Measurements from ENCODE around the gene COMT.

Gene COMT

DNA sequence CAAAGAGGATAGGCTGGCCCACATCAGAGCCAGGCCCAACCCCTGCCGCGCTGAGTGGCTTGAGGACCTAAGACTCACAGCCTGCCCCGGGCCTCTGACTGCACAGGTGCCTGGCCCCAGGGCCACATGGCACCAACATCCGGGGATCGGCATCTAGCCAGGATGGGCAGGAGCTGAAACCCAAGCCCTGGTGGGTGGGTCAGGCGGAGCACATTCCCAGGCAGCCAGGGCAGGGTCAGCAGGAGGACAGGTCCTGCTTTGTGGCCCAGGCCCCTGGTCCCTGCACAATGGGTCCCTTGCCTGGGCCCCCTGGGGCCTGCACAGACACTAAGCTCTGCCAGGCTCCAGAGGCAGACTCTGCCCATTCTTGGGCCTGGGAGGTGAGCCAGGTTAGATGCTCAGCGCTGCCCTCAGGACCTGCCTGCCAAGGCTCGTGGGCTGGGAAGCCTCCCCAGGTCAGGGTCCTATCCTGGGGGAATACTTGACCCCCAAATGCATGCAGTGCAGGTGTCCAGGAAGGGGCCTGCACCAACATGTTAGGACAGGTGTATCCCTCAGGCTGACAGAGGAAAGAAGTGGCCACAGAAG lies 41.5 kb downstream of the COMT start:
- no peak for DNase-seq (ENCODE audit: low read depth in 2 of 2)

DNA sequence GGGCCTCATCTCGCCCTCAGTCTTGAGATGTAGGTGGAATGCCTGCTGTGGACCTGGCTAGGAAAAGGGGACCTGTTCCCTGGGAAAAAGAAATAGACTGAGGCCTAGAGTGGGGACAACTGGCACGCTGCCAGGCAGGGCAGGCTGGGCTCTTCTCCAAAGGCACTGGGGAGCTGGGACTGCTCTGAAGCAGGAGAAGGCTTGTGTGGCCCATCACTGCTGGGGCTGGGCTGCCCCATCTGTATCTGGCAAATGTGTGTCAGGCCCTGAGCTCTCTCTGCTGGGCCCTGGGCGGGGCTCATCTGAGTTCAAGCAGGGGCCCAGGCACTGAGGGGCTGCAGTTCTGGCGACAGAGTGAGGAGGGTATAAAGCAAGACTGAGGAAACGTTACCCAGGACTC lies 42.2 kb downstream of the COMT start:
- no peak for DNase-seq (ENCODE audit: low read depth in 2 of 2)

DNA sequence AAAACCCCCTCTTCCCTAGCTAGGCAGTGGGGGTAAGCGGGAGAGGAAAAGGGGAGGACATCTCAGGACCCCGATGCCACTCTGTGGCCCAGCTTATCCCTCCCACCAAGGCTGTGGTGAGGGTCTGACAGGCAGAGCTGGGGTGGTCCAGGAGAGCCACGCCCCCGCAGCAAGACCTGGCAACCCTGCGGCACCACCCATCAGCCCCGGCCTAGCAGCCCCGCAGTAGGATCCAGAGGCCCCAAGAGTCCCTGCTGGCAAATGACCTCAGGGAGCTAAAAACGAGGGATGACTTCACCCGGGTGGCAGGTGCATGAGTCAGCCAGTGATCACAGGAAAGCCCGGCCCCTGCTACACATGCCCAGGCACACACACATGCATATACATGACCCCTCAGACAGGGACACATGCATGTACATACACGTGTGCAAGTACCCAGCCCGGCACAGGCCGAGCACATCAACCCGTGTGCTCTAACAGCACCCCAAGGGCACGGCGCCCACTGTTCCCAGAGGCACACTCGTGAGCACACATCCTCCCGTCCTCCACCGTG lies 42.7 kb downstream of the COMT start:
- DNase-seq (ENCODE audit: low read depth in 2 of 2) = no peak

DNA sequence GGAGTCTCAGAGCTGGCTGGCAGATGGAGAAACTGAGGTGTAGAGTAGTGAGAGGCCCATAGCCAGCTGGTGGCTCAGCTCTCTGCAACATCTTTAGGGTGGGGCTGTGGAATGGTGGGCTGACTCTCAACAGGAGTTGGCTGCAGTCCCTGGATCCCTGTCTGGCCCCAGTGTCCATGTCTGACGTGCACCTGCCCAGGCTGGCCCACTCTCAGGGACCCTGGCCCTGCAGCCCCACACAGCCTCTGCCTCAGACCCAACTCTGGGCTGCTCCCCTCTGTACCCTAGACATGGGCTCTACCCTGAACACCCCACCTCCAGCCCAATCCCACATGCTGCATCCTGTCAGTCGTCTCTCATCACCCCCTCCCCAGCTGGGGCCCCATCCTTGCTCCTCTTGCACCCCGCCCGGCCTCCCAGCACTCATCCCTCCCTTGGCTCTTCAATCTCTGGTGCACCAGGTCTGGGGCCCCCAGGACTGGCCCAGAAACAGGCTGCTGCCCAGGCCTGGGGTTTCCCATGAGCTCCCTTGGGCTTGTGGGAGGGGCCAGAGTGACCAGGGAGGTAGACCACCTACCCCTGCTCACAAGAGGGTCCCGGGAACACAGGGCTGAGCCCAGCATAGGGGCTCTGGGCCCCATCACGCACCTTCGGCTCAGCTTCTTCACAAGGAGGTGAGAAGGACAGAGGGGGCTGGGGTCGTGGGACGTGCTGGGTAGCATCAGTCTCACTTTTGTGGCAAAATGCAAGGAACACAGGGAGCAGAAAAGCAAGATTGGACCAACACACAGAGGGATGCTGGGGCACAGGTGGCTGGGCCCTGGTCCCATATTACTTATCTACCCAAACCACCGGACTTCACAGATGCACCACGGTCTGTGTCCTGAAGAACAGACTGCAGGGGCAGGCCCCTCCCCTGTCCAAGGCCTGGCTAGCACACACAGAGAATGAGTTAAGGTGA lies 43.6 kb downstream of the COMT start:
- DNase-seq (ENCODE audit: low read depth in 2 of 2) = no peak

DNA sequence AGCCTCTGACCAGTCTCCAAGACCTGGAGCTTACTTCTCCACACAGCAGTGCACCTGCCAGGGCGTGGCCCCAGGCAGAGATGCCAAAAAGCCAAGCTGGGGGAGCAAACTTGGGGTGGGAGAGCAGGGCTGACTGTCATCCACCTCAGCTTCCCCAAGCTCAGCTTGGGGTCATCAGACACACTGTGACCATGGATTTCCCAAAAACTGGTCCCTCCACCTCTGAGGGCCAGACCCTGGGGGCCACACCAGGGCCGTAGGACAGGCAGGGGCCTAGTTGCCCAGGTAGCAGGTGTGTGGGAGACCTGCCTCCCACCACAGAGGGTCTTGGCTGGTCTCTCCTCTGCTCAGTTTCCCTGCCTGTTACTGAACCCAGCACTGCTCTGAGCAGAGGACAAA lies 44.4 kb downstream of the COMT start:
- DNase-seq (ENCODE audit: low read depth in 2 of 2) = no peak

DNA sequence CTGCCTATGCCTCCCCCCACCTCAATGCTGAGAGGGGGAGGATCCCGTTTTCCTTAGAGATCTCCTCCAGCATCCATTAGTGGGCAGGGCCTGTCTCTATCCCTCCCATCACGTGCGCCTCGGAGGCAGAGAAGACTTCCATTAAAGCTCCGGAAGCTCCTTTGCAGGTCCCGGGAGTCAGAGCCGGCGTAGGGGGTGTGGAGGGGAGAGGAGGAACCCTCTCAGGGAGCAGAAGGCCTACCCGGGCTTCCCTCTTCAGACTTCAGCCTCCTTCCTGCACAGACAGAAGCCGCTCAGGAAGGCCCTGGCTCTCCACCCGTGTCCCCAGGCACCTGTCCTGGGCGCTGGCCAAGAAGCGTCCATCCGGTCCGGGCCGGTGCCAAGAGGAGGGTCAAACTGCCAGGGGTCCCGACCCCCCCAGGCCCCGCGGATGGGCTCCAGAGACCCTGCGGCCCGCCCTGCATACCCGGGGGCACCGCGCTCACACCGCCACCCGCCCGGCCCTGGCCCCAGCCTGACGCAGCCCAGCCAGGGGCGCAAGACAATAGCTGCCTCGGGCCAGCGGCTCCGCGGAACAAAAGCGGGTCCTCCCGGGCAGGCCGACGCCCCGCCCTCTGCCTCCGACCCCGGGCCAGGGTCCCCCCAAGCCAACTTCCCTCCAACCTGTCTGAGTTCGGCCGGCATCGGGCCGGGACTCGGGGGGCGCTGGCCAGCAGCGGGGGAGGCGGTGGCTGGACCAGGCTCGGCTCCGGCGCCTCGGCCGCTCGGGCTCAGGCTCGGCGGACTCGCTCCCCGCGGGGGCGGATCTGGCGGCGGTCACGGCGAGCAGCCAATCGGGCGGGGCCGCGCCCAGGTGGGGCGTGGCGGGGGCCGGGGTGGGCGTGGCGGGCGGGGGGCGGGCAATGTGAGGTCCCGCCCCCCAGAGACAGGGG lies 45.1 kb downstream of the COMT start:
- peak in 1 of 2 donors; percentile 56 for DNase-seq (ENCODE audit: low read depth in 2 of 2)

DNA sequence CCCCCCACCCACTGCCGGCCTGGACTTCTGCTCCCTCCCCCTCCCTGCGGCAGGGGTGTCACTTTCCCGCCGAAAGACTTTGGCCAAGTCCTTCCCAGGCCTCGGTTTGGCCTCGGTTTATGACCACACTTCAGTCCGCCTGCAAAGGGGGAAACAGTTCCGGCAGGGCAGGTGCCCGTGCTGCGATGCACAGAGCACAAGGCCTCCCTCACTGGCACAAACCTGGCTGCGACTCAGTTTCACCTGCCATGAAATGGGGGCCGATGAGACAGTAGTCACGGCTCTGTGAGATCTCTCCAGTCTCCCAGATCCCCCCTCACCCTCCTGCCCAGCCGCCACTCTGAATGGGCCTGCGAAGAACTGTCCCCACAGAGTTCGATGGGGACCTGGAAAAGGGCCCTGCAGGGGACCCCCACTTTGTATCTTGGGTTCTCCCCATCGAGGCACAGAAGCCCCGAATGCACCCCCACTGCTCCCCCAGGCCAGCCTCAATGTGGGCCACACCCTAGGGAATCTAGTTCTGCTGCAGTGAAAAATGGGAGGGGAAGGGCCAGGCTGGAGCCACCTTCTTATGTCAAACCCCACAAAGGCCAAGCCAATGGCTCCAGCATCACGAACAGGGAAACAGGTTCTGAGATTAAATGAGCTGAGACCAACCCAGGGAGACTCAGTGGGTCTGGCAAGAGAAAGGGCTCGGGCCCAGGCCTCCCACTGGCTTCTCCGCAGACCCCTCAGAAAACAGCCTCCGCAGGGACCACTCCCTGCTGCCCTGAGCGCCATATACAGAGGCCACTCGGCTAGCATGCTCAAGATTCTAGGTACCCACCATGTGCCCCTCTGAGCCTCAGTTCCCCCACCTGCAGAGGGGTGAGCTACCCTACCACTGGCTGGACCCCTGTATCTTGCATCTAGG lies 46.1 kb downstream of the COMT start:
- DNase-seq (ENCODE audit: low read depth in 2 of 2) = no peak

DNA sequence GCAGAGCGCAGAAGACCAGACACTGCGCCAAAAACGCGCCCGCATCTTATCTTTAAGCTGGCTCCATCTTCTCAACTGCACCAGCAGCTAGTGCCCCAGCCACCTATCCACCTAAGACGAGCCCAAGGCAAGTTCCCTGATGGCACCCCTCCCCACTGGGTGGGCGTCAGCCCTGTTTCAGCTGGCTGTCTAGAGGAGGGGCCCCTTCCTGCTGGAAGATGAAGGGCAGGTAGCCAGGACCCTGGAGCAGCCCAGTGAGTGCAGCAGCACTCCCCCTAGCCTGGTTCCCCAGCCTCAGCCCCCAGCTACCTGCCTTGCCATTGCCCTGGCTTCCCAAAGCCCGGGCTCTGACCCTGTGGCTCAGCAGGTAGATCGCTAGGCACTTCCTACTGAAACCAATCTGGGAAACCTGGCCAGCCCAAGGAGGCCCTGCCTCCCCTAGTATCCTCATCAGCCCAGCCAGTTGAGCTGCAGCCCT lies 46.8 kb downstream of the COMT start:
- no peak for DNase-seq (ENCODE audit: low read depth in 2 of 2)

DNA sequence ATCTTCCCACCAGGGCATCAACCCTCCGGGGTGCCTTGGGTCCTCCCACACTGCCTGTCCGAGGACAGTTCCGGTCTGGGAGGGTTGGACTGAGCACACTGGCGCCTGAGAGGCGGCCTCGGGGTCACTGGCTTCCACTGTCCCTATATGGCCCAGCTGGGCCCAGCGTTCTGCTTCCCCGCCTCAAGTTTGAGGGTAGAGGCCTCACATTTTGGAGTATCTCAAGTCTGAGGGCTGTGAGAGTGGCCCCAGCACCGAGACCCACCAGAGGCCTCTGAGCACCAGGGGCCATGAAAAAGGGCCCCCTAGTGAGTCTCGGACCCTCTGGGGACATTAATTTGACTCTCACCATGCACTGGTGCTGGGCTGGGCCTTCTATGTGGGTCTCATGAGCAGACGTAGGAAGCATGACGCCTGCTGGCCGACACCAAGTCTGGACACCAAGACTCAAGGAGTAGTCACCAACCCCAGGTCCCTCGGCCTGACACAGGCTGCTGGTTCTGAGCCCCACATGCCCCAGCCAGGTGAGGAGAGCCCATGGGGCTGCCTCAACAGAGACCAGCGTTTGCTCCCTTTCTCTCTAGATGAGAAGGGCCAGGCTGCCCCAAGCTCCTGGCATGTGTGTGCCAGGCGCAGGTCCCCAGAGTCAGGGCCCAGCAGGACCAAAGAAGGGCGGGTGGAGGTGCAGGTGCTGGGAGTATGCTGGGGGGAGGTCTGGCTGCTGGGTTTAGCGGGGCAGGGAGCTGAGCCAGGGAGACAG lies 47.6 kb downstream of the COMT start:
- DNase-seq (ENCODE audit: low read depth in 2 of 2) = no peak

DNA sequence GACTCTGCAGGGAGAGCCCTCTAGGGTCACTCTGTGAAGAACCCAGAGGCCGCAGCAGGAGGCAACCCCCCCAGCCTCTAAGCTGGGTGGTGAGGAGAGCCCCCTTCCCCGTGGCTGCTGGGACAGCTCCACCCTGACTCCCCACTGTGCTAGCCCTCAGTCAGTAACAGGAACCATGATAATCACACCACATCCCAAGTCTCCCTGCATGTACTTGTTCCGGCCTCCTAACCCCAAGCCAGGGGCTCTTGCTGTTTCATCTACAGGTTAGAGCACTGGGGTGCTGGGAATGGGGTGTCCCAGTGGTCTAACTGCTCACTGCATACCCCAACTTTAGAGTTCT lies 48.1 kb downstream of the COMT start:
- DNase-seq (ENCODE audit: low read depth in 2 of 2) = no peak

DNA sequence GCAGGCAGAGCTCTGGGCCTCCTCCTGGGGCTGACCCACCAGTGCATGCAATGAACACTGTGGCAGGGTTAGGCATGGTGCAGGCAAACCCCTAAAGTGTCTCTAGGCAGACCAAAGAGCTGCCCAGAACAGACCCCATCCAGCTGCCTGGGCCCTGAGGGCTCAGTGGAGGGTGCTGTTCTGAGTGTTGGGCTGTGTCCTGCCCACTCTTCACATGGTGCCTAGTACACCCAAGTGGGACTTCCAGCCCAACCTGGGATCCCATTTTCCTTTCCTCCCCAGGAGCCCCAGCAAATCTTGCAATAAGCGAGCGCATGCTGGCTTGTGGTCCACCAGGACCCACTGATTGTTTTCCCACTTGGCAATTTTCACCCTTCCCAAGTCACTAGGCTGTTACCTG lies 48.6 kb downstream of the COMT start:
- no peak for DNase-seq (ENCODE audit: low read depth in 2 of 2)

DNA sequence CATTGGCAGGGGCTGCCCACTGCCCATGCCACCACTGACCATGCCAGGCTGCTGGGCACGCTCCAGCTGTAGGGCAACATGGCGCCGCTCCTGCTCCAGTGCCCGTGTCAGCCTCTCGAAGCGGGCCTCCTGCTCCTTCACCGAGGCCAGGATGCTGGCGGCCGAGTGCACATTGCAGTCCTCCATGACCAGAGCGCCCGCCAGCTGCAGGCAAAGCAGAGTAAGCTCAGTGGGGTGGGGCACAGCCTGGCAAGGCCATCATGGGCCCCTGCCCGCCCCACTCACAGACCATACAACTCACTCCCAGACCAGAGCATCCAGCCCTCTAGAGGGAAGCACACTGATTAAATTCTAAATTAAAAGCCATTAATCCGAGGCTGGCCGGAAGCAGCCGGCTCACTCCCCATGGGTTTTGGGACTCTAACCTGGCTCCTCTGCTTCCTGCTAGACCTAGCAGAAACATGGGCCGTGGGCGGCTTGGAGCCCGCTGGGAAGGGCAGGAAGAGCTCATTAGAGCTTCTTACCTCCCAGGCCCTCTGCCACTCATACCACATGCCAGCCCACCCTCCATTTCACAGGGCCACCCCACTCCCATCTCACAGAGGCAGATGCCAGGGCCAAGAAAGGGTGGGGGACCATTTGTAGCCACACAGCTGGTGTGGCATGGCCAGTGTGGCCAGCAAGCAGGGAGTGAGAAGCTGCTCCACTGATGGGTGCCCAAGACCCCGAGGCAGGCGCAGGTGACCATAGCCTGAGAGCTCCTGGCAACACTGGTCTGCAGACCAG lies 49.2 kb downstream of the COMT start:
- no peak for DNase-seq (ENCODE audit: low read depth in 2 of 2)

DNA sequence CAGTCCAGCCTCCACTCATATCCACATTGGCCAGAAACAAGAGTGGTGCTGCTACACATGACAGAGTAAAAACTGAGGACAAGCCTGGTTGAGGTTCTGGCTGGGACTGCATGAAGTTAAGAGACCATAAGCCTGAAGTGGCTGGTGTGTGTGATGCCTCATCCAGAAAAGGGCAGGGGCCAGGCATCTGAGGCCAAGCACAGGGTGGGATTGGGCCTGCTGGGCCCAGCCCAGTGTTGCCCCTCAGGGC lies 49.7 kb downstream of the COMT start:
- no peak for DNase-seq (ENCODE audit: low read depth in 2 of 2)

DNA sequence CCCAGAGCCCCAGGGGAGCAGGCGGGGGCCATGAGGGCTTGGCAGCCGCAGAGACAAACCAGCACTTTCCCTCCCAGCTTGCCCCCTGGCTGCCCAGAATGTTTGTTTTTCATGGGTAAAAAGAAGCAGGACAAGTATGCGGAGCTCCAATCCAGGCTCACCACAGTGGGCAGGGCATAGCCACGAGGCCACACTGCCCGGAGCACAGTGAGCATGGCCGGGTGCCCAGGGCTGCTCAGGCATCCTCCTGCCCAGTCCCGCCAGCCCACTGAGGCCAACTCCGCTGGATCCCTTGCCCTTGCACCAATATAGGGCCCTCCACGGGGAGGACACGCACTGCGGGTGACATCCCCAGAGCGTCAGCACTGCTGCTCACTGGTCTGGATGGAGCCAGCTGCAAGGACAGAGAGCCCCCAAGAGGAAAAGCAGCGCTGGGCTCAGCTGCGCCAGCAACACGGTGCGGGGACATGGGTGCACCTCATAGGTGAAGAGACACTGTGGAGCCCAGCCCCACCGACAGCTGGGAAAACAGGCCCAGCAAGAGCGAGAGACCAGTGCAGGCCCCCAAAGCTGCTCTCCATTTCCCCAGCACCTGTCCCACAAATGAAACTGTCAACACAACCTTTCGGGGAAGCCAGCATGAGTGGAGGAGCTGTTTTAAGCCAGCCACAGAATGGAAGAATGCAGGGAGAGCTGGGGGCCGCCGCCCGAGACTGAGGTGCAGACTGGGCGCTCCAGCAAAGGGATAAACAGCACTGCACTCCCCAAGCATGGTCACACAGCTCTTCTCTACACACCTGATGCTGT lies 50.3 kb downstream of the COMT start:
- no peak for DNase-seq (ENCODE audit: low read depth in 2 of 2)

DNA sequence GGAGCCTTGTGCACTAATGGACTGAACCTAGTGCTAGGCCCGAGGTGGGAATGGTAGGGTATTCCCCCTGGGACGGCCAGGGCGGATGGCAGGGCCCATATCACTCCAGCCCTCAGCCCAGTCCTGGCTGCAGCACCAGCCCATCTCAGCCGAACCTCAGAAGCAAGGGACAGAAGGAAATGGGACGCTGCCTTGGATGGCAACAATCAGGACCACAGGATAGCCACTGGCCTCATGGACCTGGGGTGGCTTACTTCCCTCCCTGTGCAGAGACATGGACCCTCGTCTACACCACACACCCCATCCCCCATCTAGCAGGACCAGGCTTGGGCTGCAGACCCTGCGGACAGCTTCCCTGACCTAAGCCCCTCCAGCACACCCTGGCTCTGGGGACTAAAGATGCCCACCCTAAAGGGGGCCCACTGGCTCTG lies 50.9 kb downstream of the COMT start:
- no peak for DNase-seq (ENCODE audit: low read depth in 2 of 2)

DNA sequence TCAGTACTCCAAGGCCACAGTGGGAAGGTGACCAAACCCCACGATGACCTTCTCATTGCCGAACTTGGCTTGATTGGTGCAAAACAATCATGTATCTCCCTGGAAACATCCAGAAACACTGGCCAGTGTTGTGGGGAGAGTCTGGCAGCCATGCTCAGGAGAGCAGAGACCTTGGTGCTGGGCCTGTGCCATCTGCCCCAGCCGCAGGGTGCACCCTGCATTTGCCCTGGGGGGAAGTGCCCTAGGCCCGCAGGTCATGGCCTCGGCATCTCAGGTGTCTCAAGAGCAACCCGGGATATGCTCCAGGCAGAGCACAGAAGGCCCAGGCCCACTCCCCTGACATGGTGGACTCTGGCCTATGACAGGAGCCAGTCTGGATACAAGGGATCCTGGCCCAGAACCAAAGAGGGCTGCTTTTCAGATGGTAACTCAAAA lies 51.4 kb downstream of the COMT start:
- no peak for DNase-seq (ENCODE audit: low read depth in 2 of 2)

DNA sequence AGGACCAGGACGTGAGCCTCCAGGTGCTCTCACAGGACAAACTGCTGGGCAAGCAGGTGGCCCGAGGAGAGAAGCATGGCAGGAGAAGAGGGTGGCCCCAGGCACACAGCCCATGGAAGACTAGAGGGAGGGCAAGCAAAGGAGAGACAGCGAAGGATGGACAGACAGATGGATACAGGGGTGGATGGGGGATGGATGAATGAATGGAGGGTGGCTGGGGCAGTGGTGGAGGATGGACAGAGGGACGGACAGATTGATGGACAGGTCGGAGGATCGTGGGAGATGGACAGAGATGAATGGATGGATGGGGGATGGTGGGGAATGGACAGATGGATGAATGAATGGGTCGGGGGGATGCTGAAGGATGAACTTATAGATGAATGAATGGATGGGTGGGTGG lies 52.4 kb downstream of the COMT start:
- no peak for DNase-seq (ENCODE audit: low read depth in 2 of 2)

DNA sequence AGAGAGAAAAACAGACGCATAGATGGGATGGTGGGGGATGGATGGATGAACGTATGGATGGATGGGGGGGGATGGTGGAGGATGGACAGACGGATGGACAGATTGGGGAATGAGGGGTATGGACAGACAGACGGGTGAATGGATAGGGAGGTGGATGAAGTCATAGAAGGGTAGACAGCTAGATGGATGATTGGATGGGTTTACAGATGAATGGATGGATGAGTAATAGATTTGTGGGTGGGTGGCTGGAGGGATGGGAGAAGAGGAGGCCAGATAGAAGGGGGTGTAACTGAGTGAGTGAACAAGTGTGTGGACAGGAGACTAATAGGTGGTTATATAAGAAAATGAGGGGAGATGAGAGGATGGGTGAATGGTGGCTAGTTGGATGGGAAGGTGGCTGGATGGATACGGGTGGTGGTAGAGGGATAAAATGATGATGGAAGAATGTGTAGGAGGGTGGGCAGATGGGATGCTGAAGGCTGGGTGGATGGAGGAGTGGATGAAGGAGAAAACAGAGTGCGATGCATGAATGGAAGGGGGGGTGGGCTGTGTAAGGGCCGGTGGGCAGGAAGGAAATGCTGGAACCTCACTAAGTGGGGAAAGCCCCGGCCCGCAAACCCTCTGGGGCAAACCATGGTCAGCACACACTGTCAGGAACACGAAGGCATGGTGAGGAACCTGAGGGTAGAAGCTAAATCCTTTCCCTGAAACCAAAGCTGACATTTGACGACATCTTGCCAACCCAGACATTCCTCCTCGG lies 53.5 kb downstream of the COMT start:
- DNase-seq (ENCODE audit: low read depth in 2 of 2) = no peak

All from stimulated activated CD8-positive, alpha-beta memory T cell treated with anti-CD3 and anti-CD28 coated beads, Interleukin-7, amount 100 ng/mL, for 4 hours (primary cell).